Ovary (tissue), 9 donors: ENCODE measurements around the gene FOXP1. TPM values are rescaled to one million over a fixed set of nuclear protein-coding genes. Genes with fewer than 3 reads are reported as not detected.

Experiments
- DNase-seq, 5 donors: peaks; one replicate each; pipeline ENCODE4 v3.0.0-alpha.2; 2019 to 2020
- H3K27ac ChIP-seq, 2 donors: fragments of 200-600 bp; one replicate each; pipeline versions ENCODE4 v1.5.1 to v1.8.0; 2019 to 2022
- H3K27me3 ChIP-seq: fragments of 200-600 bp; one replicate; pipeline ENCODE4 v1.8.0; 2022
- H3K36me3 ChIP-seq: fragments of 200-600 bp; sonication (generic); one replicate; pipeline ENCODE4 v1.5.1; 2019
- H3K4me1 ChIP-seq: one replicate; pipeline ENCODE4 v1.8.1; 2013; ENCODE audit warnings: mild to moderate bottlenecking, moderate library complexity; ENCODE audit not compliant: insufficient read depth
- H3K4me3 ChIP-seq: fragments of 200-600 bp; sonication (generic); one replicate; pipeline ENCODE4 v1.5.1; 2017
- H3K9me3 ChIP-seq, 2 donors: fragments of 200-600 bp in 1 of 2; sonication (generic) in 1 of 2; one replicate each; pipeline versions ENCODE4 v1.5.1 to v1.8.1; 2013 to 2019; ENCODE audit warnings: mild to moderate bottlenecking in 1 of 2, moderate library complexity in 1 of 2
- EP300 ChIP-seq: sonication (generic); formaldehyde crosslinking; IDR thresholded peaks from one replicate; pipeline ENCODE4 v1.6.1; 2017; ENCODE audit warnings: antibody characterized with exemption
- POLR2A ChIP-seq: fragments of 450-650 bp; IDR thresholded peaks from one replicate; pipeline ENCODE4 v1.6.1; 2017; ENCODE audit warnings: antibody characterized with exemption, mild to moderate bottlenecking, moderate library complexity
- WGBS, 3 donors: extraction: QIAGEN DNeasy Blood & Tissue Kit in 1 of 3; methylation state at CpG; one replicate each; pipeline versions ENCODE4 v1.1.5 to v1.1.7; 2013 to 2017; 5-methylcytosine and 5-hydroxymethylcytosine counted together
- intact Hi-C, 4 donors: fragments of 100-400 bp; cut with DNase I; formaldehyde crosslinking; loops; one replicate each; pipeline versions ENCODE4 v1.11.0 to v1.15.1; 2022 to 2023
- polyA plus RNA-seq, 2 donors: library from polyadenylated mRNA; stranded (reverse); fragments of 200-250 nt in 1 of 2; fragments of 350-450 nt in 1 of 2; fragmentation: Illumina TruSeq in 1 of 2; extraction: RNeasy Lipid Tissue Mini Kit (QIAGEN cat#74804) in 1 of 2; gene quantifications; one replicate each; pipeline ENCODE4 v1.2.3, GENCODE V29; 2013 to 2014
- total RNA-seq, 7 donors: library from RNA; depleted of rRNA in 2 of 7; stranded (reverse); fragments of >200 nt in 2 of 7; fragmentation: NEBNext Ultra II Directional in 3 of 7; extraction: Animal tissue kit (Norgen Biotek cat#: 25700) in 3 of 7; gene quantifications; one replicate each; pipeline versions ENCODE4 v1.1.0 to v1.2.4, GENCODE V29; 2016 to 2023
- TF ChIP-seq, protein P1 (sequence below), 3 donors: fragments of 450-650 bp in 2 of 3; fragments of 200-600 bp in 1 of 3; IDR thresholded peaks; one replicate each; pipeline versions ENCODE4 v1.5.1 to v1.8.0; 2016 to 2022; ENCODE audit warnings: antibody characterized with exemption in 3 of 3, mild to moderate bottlenecking in 1 of 3
- donor health status: DM: no; HTN: no; CAD: no; lungs with moderate emphysema.
- donor health status: DM: no; HTN: no; CAD: no.
- donor health status: Bipolar disorder and iron deficiency.
- donor health status: DM: yes; HTN: yes; CAD: no.
- donor health status: DM: no; HTN: no; CAD: no.
- donor health status: DM: yes; HTN: yes; CAD: no.

The FOXP1 gene
- total and polyA plus RNA-seq, 9 donors = 31.7 to 126 (median 114) TPM

DNA sequence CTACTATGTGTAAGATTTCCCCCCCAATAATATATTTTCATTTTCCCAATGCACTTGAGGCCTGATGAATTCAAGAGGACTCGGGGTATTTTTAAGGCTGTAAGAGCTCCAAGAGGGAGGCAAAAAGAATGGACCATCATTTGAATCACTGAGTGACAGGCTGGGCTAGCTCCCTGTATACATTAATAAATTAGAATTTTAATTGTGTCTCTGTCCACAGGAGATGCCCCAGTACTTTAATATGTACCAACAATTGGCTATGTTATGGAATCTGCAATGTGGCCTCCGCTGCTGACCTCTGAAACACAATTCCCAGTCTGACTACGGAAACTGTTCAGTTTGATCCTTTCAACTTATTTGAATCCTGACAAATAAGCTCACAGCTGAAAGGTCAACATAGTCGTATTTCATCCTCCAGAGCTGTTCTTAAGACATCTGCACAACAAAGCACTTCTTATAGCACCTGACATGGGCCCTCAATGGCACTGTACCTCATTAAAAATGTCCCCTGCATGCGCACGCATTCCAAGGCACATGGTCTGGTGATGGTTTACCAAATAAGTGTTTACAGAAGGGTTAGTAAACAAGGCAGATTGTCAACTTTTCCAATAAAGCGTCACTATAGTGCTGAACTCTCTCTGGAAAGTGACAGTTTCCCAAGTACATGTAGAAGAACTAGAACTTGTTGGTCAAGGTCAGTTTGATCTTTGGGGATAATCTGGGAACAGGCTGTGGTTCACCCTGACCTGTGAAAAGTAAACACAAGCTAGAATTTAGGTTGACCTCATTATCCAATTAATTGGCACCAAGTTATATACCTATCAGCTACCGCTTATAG, 472.9 kb downstream of the FOXP1 start:
- intact Hi-C loops = no loop called here
- no peak overlapping the region for H3K27ac ChIP-seq
- TF ChIP-seq, protein P1, sequence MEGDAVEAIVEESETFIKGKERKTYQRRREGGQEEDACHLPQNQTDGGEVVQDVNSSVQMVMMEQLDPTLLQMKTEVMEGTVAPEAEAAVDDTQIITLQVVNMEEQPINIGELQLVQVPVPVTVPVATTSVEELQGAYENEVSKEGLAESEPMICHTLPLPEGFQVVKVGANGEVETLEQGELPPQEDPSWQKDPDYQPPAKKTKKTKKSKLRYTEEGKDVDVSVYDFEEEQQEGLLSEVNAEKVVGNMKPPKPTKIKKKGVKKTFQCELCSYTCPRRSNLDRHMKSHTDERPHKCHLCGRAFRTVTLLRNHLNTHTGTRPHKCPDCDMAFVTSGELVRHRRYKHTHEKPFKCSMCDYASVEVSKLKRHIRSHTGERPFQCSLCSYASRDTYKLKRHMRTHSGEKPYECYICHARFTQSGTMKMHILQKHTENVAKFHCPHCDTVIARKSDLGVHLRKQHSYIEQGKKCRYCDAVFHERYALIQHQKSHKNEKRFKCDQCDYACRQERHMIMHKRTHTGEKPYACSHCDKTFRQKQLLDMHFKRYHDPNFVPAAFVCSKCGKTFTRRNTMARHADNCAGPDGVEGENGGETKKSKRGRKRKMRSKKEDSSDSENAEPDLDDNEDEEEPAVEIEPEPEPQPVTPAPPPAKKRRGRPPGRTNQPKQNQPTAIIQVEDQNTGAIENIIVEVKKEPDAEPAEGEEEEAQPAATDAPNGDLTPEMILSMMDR (IDR thresholded peaks at IDR 0.05) = no peak
- TF ChIP-seq POLR2A = no peak
- H3K36me3 ChIP-seq = no peaks in the 10 kb centered on the region
- no peaks in the 10 kb centered on the region for H3K9me3 ChIP-seq
- no peak overlapping the region for H3K4me3 ChIP-seq
- H3K4me1 ChIP-seq = peaks cover 22% of the 10 kb centered on the region
- DNase-seq = no peak
- 77 to 85% (median 84%) methylated on average over 8 of the region's 8 CpGs for WGBS, 3 donors
- no peaks in the 10 kb centered on the region for H3K27me3 ChIP-seq

DNA sequence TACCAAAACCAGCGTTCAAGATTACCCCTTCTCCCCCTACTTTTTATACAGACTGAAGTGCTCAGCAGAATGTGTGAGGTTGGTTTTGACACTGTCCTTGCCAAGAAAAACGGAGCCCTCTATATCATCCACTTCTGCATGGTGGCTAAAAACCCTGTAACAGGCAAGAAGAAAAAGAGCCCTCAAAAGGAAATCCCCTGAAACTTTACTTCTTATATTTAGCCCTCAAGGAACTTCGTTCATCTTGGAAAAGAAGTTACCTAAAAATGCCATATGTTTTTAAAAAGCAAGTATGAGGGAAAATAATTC, 473.6 kb downstream of the FOXP1 start:
- WGBS, 3 donors = 45 to 54% (median 46%) methylated on average over 3 of the region's 3 CpGs
- Histone ChIP-seq H3K36me3 (no peaks in the 10 kb centered on the region), H3K27me3 (no peaks in the 10 kb centered on the region), H3K27ac (no peak overlapping the region), H3K4me3 (no peak overlapping the region), H3K4me1 (peaks cover 22% of the 10 kb centered on the region), H3K9me3 (no peaks in the 10 kb centered on the region)
- no peak for DNase-seq
- intact Hi-C loops = no loop called here
- no peak for TF ChIP-seq POLR2A
- no peak for TF ChIP-seq EP300
- TF ChIP-seq, protein P1 (IDR thresholded peaks at IDR 0.05) = no peak

DNA sequence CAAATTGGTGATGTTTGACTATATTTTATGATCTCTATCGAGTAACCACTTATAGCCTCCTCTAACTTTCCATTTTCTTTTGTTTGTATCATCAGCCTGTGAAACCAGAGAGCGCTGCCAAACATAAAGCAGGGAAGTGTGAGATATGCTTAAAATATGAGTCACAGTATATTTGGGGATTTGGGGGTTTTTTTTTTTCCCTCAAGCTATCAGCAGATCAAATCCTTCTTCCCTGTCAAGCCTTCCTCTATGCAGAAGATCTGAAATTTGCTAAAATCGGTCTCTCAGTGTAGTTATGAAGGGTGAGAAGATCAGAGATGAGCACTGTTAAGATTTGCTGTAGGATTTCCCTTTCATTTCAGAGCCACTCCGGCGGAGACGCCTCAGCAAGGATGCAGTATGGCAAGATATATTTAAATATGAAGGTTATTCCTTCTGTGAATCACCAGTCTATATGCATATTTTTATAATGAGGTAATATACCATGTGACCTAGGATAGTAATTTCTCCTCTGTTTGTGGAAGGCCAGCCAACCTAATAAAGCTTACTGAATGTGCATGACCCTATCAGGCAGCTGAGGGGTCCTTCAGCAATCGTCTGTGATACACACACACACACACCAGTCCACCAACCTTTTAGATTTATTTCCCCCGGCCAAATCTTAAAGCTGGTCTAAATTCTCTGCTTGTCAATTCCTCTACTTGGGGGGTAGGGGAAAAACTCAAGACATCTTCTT, 474.1 kb downstream of the FOXP1 start:
- Histone ChIP-seq H3K4me1 (peaks cover 19% of the 10 kb centered on the region), H3K27me3 (no peaks in the 10 kb centered on the region), H3K4me3 (no peak overlapping the region), H3K27ac (no peak overlapping the region), H3K36me3 (no peaks in the 10 kb centered on the region), H3K9me3 (no peaks in the 10 kb centered on the region)
- intact Hi-C loops = no loop called here
- WGBS, 3 donors = 73 to 75% (median 74%) methylated on average over 8 of the region's 8 CpGs
- no peak for DNase-seq
- TF ChIP-seq, protein P1 (IDR thresholded peaks at IDR 0.05) = no peak
- TF ChIP-seq EP300 (no peak), POLR2A (no peak)

DNA sequence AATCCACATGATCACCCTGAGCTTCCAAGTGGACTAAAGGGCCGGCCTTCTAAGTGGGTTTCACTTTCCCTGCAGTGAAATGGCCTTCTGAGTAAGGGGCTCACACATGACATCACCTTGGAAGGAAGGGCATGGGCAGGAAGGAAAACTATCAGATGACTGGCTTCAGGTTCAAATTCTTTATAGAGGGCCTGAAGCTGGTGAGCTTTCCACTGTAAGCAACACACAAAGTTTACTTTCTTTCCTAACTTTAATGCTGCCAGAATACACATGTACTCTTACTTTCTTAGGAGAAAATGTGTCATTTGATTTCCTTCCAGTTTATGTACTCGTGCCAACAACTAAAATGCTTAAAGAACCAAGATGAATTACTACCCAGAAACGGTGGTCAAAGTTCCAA, 475.6 kb downstream of the FOXP1 start:
- Histone ChIP-seq H3K9me3 (no peaks in the 10 kb centered on the region), H3K4me3 (no peak overlapping the region), H3K4me1 (peaks cover 23% of the 10 kb centered on the region), H3K36me3 (no peaks in the 10 kb centered on the region), H3K27ac (no peak overlapping the region), H3K27me3 (no peaks in the 10 kb centered on the region)
- 15 to 22% (median 19%) methylated on average over 3 of the region's 3 CpGs for WGBS, 3 donors
- DNase-seq = no peak
- intact Hi-C loops = no loop called here
- TF ChIP-seq EP300 = no peak
- TF ChIP-seq POLR2A = no peak
- TF ChIP-seq, protein P1 (IDR thresholded peaks at IDR 0.05) = no peak
